Stimulated activated CD4-positive, alpha-beta T cell treated with anti-CD3 and anti-CD28 coated beads, TNF-alpha, amount 100 ng/mL, for 4 hours (primary cell): Measurements from ENCODE around the gene GPLD1.

Experiments
- DNase-seq, 3 experiments: peaks; one replicate each; pipeline ENCODE4 v3.0.0-alpha.2; 2020; ENCODE audit warnings: low read depth in 3 of 3

Gene GPLD1

DNA sequence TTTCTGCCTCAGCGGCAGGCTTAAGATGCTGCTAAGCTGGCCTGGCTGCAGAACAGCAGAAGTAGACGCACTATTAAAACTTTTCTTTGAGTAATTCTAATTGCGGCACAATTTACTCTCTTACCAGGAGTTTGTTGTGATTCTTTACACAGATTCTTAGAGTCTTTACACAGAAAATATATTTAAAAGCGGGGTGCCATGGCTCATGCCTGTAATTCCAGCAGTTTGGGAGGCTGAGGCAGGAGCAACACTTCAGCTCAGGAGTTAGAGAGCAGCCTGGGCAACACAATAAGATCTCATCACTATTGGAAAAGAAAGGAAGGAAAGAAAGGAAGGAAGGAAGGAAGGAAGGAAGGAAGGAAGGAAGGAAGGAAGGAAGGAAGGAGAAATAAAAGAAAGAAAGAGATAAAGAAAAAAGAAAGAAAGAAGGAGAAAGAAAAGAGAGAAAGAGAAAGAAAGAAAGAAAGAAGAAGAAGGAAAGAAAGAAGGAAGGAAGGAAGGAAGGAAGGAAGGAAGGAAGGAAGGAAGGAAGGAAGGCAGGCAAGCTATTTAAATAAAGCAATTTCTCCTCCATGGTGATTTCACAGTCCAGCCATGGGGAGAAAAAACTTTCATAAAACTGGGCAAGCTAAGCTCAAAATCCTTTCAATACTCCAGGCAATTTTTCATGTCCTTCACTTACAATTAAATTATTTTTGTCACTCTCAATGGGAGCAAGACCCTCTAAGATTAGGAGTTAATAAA is 107.7 kb downstream of the GPLD1 start:
- DNase-seq, result no peak

DNA sequence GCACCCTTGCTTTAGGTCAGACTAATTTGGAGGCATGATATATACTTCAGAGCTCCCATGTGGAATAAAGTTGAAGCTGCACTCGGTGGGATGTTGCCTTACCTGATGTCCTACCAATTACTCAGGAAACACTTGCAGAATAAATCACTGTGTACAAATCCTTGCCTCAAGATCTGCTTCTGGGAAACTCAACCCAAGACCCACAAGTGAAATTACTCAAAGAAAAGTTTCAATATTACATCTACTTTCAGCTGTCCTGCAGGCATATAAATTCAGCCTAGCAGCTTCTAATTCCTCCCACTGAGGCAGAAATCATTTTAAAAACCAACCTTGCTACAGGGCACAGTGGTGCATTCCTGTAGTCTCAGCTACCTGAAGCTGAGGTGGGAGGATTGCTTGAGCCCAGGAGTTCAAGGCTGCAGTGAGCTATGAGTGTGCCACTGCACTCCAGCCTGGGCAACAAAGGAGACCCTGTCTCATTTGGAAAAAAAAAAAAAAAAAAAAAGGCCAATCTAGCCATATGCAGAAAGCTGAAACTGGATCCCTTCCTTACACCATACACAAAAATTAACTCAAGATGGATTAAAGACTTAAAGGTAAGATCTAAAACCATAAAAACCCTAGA is 110.8 kb downstream of the GPLD1 start:
- DNase-seq, result no peak
